Testis (tissue), 3 donors: Measurements from ENCODE around the gene RASGRF2. TPM values are rescaled to one million over a fixed set of nuclear protein-coding genes. Genes with fewer than 3 reads are reported as not detected.

Experiments
- DNase-seq: peaks from one replicate; pipeline ENCODE4 v3.0.0-alpha.2; 2019
- H3K27ac ChIP-seq, 2 donors: fragments of 200-600 bp; sonication (generic); one replicate each; pipeline ENCODE4 v1.5.1; 2019
- H3K27me3 ChIP-seq: fragments of 200-600 bp; sonication (generic); one replicate; pipeline ENCODE4 v1.5.1; 2019
- H3K36me3 ChIP-seq: fragments of 200-600 bp; sonication (generic); one replicate; pipeline ENCODE4 v1.5.1; 2017; ENCODE audit warnings: low read depth; ENCODE audit errors: missing control alignments
- H3K4me1 ChIP-seq: fragments of 200-600 bp; sonication (generic); one replicate; pipeline ENCODE4 v1.5.1; 2019
- H3K4me3 ChIP-seq, 2 donors: fragments of 200-600 bp; sonication (generic); one replicate each; pipeline ENCODE4 v1.5.1; 2017 to 2019
- H3K9me3 ChIP-seq: fragments of 200-600 bp; sonication (generic); one replicate; pipeline ENCODE4 v1.5.1; 2017
- POLR2A ChIP-seq: fragments of 450-650 bp; IDR thresholded peaks from one replicate; pipeline ENCODE4 v1.6.1; 2017; ENCODE audit warnings: antibody characterized with exemption, mild to moderate bottlenecking, moderate library complexity
- WGBS, 2 donors: methylation state at CpG; one replicate each; pipeline ENCODE4 v1.1.5; 2018; 5-methylcytosine and 5-hydroxymethylcytosine counted together
- intact Hi-C: fragments of 100-400 bp; cut with DNase I; formaldehyde crosslinking; loops from one replicate; pipeline ENCODE4 v1.15.1; 2023; ENCODE audit warnings: low total_unique reads
- polyA plus RNA-seq: library from polyadenylated mRNA; stranded (reverse); fragments of 350-450 nt; fragmentation: Illumina TruSeq; extraction: RNeasy Lipid Tissue Mini Kit (QIAGEN cat#74804); gene quantifications from one replicate; pipeline ENCODE4 v1.2.3, GENCODE V29; 2014; ENCODE audit warnings: low read depth, low replicate concordance; ENCODE audit not compliant: insufficient read depth
- total RNA-seq, 2 donors: library from RNA; depleted of rRNA; stranded (reverse); fragments of >200 nt; gene quantifications; one replicate each; pipeline ENCODE4 v1.2.3, GENCODE V29; 2016
- TF ChIP-seq, protein P1 (sequence below), 3 experiments: fragments of 450-650 bp in 2 of 3; fragments of 200-600 bp in 1 of 3; sonication (generic) in 1 of 3; IDR thresholded peaks; one replicate each; pipeline ENCODE4 v1.5.1; 2016 to 2019; ENCODE audit warnings: antibody characterized with exemption in 3 of 3, mild to moderate bottlenecking in 2 of 3, moderate library complexity in 1 of 3

RASGRF2 gene
- total and polyA plus RNA-seq, 3 donors from 2014 or later: 6.2 to 11.3 (median 7.8) TPM

DNA sequence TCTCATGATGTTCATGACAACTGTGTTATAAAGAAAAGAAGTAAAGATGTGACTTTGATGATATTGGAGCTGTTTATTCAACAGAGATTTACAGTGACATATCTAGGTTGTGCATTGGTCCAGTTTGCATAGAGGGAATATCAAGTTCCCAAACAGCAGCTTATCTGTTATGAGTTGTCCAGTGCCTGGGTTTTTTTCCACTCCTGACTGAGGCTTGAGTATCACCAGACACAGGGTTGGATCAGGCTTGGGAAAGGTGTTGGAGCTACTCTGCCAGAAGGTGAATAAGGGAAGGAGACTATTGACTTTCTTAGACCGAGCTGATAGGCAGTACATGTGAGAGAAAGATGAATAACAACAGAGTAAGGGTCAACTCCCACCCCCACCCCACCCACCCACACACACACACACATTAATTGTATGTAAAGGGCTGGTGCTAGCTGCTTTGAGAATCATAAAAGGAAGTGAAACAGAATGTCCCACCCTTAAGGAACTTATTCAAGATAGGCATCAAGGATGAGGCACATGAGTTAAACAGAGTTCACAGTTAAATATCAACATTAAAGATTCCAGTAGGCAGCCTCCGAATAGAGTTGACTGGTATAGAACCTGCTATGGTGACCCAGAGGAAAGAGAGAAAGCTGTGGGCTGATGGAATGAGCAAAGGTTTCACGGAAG lies 33.0 kb upstream of the RASGRF2 start:
- Histone ChIP-seq H3K27me3 (no peaks in the 10 kb centered on the region), H3K27ac (no peak overlapping the region), H3K9me3 (no peaks in the 10 kb centered on the region), H3K4me3 (no peak overlapping the region), H3K4me1 (no peaks in the 10 kb centered on the region), H3K36me3 (no peaks in the 10 kb centered on the region)
- TF ChIP-seq, protein P1, sequence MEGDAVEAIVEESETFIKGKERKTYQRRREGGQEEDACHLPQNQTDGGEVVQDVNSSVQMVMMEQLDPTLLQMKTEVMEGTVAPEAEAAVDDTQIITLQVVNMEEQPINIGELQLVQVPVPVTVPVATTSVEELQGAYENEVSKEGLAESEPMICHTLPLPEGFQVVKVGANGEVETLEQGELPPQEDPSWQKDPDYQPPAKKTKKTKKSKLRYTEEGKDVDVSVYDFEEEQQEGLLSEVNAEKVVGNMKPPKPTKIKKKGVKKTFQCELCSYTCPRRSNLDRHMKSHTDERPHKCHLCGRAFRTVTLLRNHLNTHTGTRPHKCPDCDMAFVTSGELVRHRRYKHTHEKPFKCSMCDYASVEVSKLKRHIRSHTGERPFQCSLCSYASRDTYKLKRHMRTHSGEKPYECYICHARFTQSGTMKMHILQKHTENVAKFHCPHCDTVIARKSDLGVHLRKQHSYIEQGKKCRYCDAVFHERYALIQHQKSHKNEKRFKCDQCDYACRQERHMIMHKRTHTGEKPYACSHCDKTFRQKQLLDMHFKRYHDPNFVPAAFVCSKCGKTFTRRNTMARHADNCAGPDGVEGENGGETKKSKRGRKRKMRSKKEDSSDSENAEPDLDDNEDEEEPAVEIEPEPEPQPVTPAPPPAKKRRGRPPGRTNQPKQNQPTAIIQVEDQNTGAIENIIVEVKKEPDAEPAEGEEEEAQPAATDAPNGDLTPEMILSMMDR (IDR thresholded peaks at IDR 0.05): no peak
- no peak for TF ChIP-seq POLR2A
- intact Hi-C loops: no loop called here
- WGBS, 2 donors: 86 to 90% methylated on average over 3 of the region's 3 CpGs
- no peak for DNase-seq

DNA sequence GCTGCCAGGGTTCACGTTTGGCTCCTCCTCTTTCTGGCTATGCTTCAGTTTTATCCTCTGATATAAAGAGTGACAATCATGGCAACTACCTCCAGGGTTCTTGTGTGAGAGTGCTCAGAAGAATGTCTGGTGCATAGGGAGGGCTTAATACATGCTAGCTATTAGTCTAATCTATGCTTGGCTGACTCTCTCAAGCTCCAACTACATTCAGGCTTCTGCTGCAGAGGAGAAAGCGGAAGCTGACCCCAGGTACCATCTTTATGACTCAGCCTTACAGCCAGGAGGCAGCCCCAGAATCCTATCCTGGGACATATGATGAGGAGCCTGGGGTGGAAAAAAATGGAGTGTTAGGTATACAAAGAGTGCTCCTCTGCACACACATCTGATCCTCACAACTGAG lies 32.1 kb upstream of the RASGRF2 start:
- no peaks in the 10 kb centered on the region for H3K27me3 ChIP-seq
- intact Hi-C loops: no loop called here
- TF ChIP-seq, protein P1 (IDR thresholded peaks at IDR 0.05): no peak
- TF ChIP-seq POLR2A: no peak
- H3K9me3 ChIP-seq: no peaks in the 10 kb centered on the region
- DNase-seq: no peak
- no peak overlapping the region for H3K27ac ChIP-seq
- no peaks in the 10 kb centered on the region for H3K36me3 ChIP-seq
- 75 to 79% methylated on average over 2 of the region's 2 CpGs for WGBS, 2 donors
- no peak overlapping the region for H3K4me3 ChIP-seq
- H3K4me1 ChIP-seq: no peaks in the 10 kb centered on the region

DNA sequence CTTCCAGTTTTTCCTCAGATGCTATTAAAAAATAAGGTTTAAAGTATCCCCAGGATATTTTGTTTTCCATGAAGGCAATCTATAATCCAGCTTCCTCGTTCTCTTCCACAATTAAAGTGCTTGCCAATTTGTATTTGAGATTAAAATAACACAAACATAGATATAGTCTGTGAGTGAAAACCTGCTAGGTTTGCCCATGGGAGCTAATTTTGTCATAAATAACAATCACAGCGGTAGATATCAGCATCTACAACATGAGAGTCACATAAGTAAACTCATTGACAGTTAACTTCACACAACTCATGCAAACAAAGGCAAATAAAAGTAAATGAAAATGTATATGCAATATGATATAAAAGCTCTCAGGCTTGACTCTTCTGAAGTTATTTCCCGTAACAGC lies 29.2 kb upstream of the RASGRF2 start:
- no peaks in the 10 kb centered on the region for H3K4me1 ChIP-seq
- no peaks in the 10 kb centered on the region for H3K9me3 ChIP-seq
- no peaks in the 10 kb centered on the region for H3K27me3 ChIP-seq
- no peak overlapping the region for H3K27ac ChIP-seq
- intact Hi-C loops: no loop called here
- H3K4me3 ChIP-seq: no peak overlapping the region
- H3K36me3 ChIP-seq: no peaks in the 10 kb centered on the region
- 84 to 89% methylated on average over 3 of the region's 3 CpGs for WGBS, 2 donors
- TF ChIP-seq POLR2A: no peak
- TF ChIP-seq, protein P1 (IDR thresholded peaks at IDR 0.05): no peak
- DNase-seq: no peak

DNA sequence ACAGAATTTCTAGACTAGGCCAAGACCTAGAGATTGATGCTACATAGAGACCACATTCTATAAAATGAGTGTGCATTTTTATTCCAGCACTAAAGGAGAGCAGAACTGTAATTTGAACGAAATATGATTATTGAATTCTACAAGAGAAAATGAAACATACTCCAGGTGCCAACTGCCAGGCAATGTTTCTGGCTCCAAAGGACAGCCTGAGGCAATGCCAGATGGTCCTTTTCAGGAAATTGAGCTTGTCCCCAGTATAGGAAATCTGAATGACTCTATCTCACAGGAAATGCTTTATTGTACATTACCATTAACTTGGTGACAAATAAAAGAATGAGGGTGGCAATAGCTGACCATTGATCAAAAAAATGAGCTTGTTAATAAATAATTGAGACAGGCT lies 28.8 kb upstream of the RASGRF2 start:
- DNase-seq: no peak
- Histone ChIP-seq H3K27ac (no peak overlapping the region), H3K4me3 (no peak overlapping the region), H3K27me3 (no peaks in the 10 kb centered on the region), H3K36me3 (no peaks in the 10 kb centered on the region), H3K9me3 (no peaks in the 10 kb centered on the region), H3K4me1 (no peaks in the 10 kb centered on the region)
- 95% methylated on average over 1 of the region's 1 CpG for WGBS, 2 donors
- TF ChIP-seq, protein P1 (IDR thresholded peaks at IDR 0.05): no peak
- TF ChIP-seq POLR2A: no peak
- intact Hi-C loops: no loop called here

DNA sequence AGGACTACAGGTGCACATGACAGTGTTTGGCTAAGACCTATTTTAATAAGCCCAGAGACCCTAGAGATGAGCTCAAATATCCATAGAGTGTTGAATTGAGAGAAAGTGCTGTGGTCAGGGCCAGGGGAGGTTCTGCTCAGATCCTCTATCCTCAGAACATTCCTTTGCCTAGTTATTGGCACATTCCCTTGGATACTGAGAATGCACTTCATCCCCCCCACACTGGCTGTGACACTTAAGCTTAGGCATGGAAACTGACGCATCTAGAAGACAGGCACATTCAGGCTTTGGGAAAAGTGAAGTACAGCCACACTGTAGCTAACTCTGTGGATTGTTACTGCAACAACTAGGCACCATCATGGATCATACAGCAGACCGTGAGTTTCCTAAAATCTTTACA lies 27.1 kb upstream of the RASGRF2 start:
- WGBS, 2 donors: 94 to 98% methylated on average over 2 of the region's 2 CpGs
- no peaks in the 10 kb centered on the region for H3K27me3 ChIP-seq
- DNase-seq: no peak
- no peaks in the 10 kb centered on the region for H3K9me3 ChIP-seq
- H3K4me1 ChIP-seq: no peaks in the 10 kb centered on the region
- H3K36me3 ChIP-seq: no peaks in the 10 kb centered on the region
- intact Hi-C loops: no loop called here
- TF ChIP-seq POLR2A: no peak
- TF ChIP-seq, protein P1 (IDR thresholded peaks at IDR 0.05): no peak
- H3K4me3 ChIP-seq: no peak overlapping the region
- H3K27ac ChIP-seq: no peak overlapping the region
